Smooth muscle cell (in vitro differentiated cells): Measurements from ENCODE around the gene FAM98A. TPM values are rescaled to one million over a fixed set of nuclear protein-coding genes. Genes with fewer than 3 reads are reported as not detected.

Experiments used
- DNase-seq: peaks from one replicate; lab custom pipeline; 2025; ENCODE audit not compliant: unreplicated experiment; lab: John Stamatoyannopoulos, UW
- H2AFZ ChIP-seq: fragments of 200-600 bp; sonication (generic); 2 replicates; pipeline ENCODE4 v1.6.0; 2016; ENCODE audit warnings: antibody characterized with exemption, low read depth, mild to moderate bottlenecking
- H3F3A ChIP-seq: fragments of 200-600 bp; sonication (generic); 2 replicates; pipeline ENCODE4 v1.6.0; 2017; ENCODE audit warnings: antibody characterized with exemption, low read depth
- H3K27ac ChIP-seq: fragments of 200-600 bp; sonication (generic); 2 replicates; pipeline ENCODE4 v1.5.1; 2016; ENCODE audit warnings: low read depth, mild to moderate bottlenecking
- H3K27me3 ChIP-seq: fragments of 200-600 bp; sonication (generic); 2 replicates; pipeline ENCODE4 v1.6.1; 2016; ENCODE audit warnings: low read depth, mild to moderate bottlenecking
- H3K36me3 ChIP-seq: fragments of 200-600 bp; sonication (generic); 2 replicates; pipeline ENCODE4 v1.5.1; 2016; ENCODE audit warnings: low read depth
- H3K4me1 ChIP-seq: fragments of 200-600 bp; sonication (generic); 2 replicates; pipeline ENCODE4 v1.5.1; 2016; ENCODE audit warnings: low read depth
- H3K4me2 ChIP-seq: fragments of 200-600 bp; sonication (generic); 2 replicates; pipeline ENCODE4 v1.6.0; 2016; ENCODE audit warnings: mild to moderate bottlenecking
- H3K4me3 ChIP-seq: fragments of 200-600 bp; sonication (generic); 2 replicates; pipeline ENCODE4 v1.5.1; 2016; ENCODE audit warnings: mild to moderate bottlenecking
- H3K79me2 ChIP-seq: fragments of 200-600 bp; sonication (generic); 2 replicates; pipeline ENCODE4 v1.6.0; 2016; ENCODE audit warnings: low read depth, mild to moderate bottlenecking
- H3K9ac ChIP-seq: fragments of 200-600 bp; sonication (generic); 2 replicates; pipeline ENCODE4 v1.6.0; 2016; ENCODE audit warnings: low read depth
- H3K9me3 ChIP-seq: fragments of 200-600 bp; sonication (generic); replicated peaks from 2 replicates; pipeline ENCODE4 v1.5.1; 2016; ENCODE audit warnings: low read depth
- H4K20me1 ChIP-seq: fragments of 200-600 bp; sonication (generic); 2 replicates; pipeline ENCODE4 v1.6.0; 2016; ENCODE audit warnings: low read depth
- WGBS: methylation state at CpG from one replicate; pipeline ENCODE4 v1.1.7; 2016; ENCODE audit warnings: low lambda C conversion rate; 5-methylcytosine and 5-hydroxymethylcytosine counted together
- polyA plus RNA-seq: library from polyadenylated mRNA; unstranded; fragments of >200 nt; fragmentation: Nextera tagmentation; extraction: Ambion mirVana; gene quantifications from 2 replicates; pipeline ENCODE4 v1.2.1, GENCODE V29; 2016
- total RNA-seq: library from RNA; depleted of rRNA; stranded (reverse); fragments of >200 nt; gene quantifications from 2 replicates; pipeline ENCODE4 v1.2.3, GENCODE V29; 2014
- TF ChIP-seq, protein P1 (sequence below): fragments of 200-600 bp; sonication (generic); IDR thresholded peaks from 2 replicates; pipeline ENCODE4 v1.5.1; 2017; ENCODE audit warnings: borderline replicate concordance, mild to moderate bottlenecking, antibody characterized with exemption; ENCODE audit not compliant: insufficient read depth, poor library complexity, severe bottlenecking

Gene FAM98A
- total and polyA plus RNA-seq, 2 experiments from 2014 or later: 53.5 to 62.4 TPM

DNA sequence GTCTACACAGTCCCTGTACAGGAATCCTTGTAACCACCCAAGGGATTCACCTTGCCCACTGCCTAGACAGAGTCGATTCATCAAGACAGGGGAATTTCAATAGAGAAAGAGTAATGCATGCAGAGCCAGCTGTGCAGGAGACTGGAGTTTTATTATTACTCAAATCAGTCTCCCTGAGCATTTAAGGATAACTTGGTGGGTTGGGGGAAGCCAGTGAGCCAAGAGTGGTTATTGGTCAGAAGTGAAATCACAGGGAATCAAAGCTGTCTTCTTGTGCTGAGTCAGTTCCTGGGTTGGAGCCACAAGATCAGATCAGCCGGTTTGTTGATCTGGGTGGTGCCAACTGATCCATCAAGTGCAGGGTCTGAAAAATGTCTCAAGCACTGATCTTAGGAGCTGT, 17.8 kb upstream of the FAM98A start:
- DNase-seq: no peak
- Histone ChIP-seq H2AFZ (no peak overlapping the region), H3K27ac (no peak overlapping the region), H3F3A (no peaks in the 10 kb centered on the region), H3K4me1 (peaks cover 5% of the 10 kb centered on the region), H3K4me3 (no peak overlapping the region), H3K79me2 (no peaks in the 10 kb centered on the region), H3K36me3 (no peaks in the 10 kb centered on the region), H3K27me3 (no peaks in the 10 kb centered on the region), H3K4me2 (no peak overlapping the region), H3K9ac (no peak overlapping the region), H3K9me3 (no peaks in the 10 kb centered on the region), H4K20me1 (no peaks in the 10 kb centered on the region)
- TF ChIP-seq, protein P1, sequence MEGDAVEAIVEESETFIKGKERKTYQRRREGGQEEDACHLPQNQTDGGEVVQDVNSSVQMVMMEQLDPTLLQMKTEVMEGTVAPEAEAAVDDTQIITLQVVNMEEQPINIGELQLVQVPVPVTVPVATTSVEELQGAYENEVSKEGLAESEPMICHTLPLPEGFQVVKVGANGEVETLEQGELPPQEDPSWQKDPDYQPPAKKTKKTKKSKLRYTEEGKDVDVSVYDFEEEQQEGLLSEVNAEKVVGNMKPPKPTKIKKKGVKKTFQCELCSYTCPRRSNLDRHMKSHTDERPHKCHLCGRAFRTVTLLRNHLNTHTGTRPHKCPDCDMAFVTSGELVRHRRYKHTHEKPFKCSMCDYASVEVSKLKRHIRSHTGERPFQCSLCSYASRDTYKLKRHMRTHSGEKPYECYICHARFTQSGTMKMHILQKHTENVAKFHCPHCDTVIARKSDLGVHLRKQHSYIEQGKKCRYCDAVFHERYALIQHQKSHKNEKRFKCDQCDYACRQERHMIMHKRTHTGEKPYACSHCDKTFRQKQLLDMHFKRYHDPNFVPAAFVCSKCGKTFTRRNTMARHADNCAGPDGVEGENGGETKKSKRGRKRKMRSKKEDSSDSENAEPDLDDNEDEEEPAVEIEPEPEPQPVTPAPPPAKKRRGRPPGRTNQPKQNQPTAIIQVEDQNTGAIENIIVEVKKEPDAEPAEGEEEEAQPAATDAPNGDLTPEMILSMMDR: no peak
- 67% methylated on average over 2 of the region's 2 CpGs for WGBS

DNA sequence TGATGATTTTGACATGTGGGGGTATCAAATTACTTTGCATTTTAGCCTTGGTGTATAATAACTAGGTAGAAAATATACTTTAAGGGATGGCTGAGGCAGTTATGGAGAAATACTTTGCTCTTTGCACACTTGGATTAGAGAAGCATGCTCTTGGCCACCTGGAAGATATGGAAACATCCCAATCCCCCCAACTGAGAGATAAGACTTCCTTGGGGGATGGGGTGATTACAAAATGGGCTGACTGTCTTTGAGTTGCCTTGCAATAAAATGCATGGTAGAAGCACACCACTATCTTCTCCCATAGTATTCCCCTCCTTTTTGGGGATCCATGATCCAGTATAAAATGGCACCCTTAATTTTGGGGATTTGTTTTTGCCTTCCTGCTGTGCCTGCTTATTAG, 15.1 kb upstream of the FAM98A start:
- Histone ChIP-seq H3K79me2 (no peaks in the 10 kb centered on the region), H3K9ac (no peak overlapping the region), H3K4me1 (peaks cover 5% of the 10 kb centered on the region), H4K20me1 (no peaks in the 10 kb centered on the region), H2AFZ (no peak overlapping the region), H3K4me2 (no peak overlapping the region), H3K27me3 (no peaks in the 10 kb centered on the region), H3K27ac (no peak overlapping the region), H3K9me3 (no peaks in the 10 kb centered on the region), H3F3A (no peaks in the 10 kb centered on the region), H3K4me3 (no peak overlapping the region), H3K36me3 (no peaks in the 10 kb centered on the region)
- TF ChIP-seq, protein P1: no peak
- no peak for DNase-seq

GRCh38 chr2:33607905-33608304, 8.8 kb upstream of the FAM98A start:
- 80% methylated on average over 2 of the region's 2 CpGs for WGBS
- no peaks in the 10 kb centered on the region for H3K27me3 ChIP-seq

GRCh38 chr2:33607251-33607721, 8.2 kb upstream of the FAM98A start:
- no peaks in the 10 kb centered on the region for H3F3A ChIP-seq
- no peaks in the 10 kb centered on the region for H3K27me3 ChIP-seq
- H3K9me3 ChIP-seq: no peaks in the 10 kb centered on the region
- no peaks in the 10 kb centered on the region for H3K4me1 ChIP-seq
- no peak overlapping the region for H3K27ac ChIP-seq
- no peaks in the 10 kb centered on the region for H4K20me1 ChIP-seq
- H2AFZ ChIP-seq: no peak overlapping the region
- no peaks in the 10 kb centered on the region for H3K79me2 ChIP-seq
- no peak overlapping the region for H3K4me3 ChIP-seq
- TF ChIP-seq, protein P1: no peak
- 54% methylated on average over 4 of the region's 4 CpGs for WGBS
- no peak overlapping the region for H3K4me2 ChIP-seq
- DNase-seq: no peak
- no peaks in the 10 kb centered on the region for H3K36me3 ChIP-seq
- H3K9ac ChIP-seq: no peak overlapping the region

More at GRCh38 chr2:33607905-33608304, 8.8 kb upstream of the FAM98A start:
- no peak for DNase-seq
- TF ChIP-seq, protein P1: no peak
- Histone ChIP-seq H3K9ac (no peak overlapping the region), H3K9me3 (no peaks in the 10 kb centered on the region), H4K20me1 (no peaks in the 10 kb centered on the region), H3K4me3 (no peak overlapping the region), H3K4me2 (no peak overlapping the region), H3K27ac (no peak overlapping the region), H3K36me3 (no peaks in the 10 kb centered on the region), H3K4me1 (no peaks in the 10 kb centered on the region), H3F3A (no peaks in the 10 kb centered on the region), H3K79me2 (no peaks in the 10 kb centered on the region), H2AFZ (no peak overlapping the region)
